GM18868 (cell line): ENCODE measurements around the gene ZNF516.

Source experiments
- ATAC-seq: cut with Tn5 transposase; IDR thresholded peaks from one replicate; pipeline ENCODE4 v1.9.1; 2021; ENCODE audit warnings: mild to moderate bottlenecking, moderate library complexity; ENCODE audit not compliant: unreplicated experiment

ZNF516 gene

DNA sequence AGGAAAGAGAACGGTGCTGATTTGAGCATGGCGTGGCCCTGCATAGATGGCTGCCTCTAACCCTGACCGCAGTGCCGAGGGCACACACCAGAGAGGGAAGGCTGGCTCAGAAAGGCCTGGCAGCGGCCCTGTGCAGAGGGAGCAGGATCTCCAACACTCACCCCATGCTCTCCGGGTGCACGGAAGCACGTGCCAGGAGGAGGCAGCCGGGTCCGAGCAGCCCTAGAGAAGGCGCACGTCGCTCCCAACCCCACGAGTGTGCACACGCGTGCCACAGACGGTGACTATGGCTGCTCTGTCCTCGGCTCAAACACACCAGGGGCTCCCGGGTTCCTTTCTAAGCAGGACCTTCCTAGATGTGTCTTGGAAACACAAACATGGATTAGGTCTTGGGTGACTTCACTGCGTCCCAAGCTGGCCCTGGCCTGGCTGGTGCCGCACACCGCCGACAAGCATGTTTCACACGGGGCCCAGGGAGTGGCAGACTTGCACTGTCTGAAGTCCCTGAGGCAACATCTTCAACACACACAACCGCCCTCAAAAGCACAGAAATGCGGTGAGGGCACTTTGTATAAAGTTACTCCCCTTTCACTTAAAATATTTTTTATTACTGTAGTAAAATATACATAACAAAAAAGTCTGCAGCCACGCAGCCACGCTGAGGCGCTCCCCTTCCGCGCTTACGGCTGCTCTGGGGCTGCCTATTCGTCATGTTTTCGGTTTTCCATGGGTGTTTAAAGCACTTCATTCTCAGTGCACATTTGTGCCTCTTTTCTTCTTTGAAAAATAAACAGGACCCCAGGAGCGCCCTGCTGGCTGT, 110.0 kb downstream of the ZNF516 start:
- ATAC-seq, result no peak

DNA sequence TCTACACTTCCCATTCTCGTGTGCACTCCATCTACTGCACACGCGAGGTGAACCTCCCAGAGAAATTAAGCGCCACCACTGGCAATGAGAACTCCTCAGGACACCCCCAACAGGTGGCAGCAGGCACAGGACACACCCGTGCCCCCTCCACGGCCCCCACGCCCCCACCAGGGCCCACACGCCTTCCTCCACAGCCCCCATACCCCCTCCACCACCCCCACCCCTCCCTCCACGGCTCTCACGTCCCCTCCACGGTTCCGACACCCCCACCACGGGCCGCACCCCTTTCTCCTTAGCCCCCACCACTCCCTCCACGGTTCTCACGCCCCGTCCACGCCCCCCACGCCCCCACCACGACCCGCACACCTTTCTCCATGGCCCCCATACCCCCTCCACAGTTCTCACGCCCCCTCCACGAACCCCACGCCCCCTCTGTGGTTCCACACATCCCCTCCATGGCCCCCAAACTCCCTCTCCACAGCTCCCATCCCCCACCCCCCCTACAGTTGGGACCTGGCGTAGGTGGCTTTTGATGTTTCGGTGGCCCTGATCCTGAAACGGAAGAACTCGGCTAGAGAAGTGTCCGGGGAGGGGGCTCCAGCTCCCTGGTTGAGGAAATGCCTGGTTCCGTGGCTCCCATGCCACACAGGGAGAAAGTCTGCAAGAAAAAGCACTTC, 110.8 kb downstream of the ZNF516 start:
- no peak for ATAC-seq

DNA sequence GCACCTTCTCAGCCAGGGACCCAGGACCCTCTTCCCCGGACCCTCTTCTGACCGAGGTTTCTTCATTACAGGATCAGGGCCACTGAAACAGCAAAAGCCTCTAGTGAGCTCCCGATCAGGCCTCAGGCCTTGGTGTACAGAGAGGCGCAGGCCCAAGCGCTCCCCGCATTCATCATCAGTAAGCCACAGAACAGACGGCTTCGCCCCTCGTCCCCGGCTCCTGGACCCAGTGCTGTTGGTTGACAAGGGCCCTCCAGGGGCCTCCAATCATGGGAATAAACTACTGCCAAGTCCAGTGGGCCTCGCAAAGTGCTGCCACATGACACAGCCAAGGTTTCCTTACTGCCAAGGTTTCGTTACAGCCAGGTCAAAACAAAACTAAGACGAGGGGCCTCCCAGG, 111.4 kb downstream of the ZNF516 start:
- ATAC-seq, result no peak

DNA sequence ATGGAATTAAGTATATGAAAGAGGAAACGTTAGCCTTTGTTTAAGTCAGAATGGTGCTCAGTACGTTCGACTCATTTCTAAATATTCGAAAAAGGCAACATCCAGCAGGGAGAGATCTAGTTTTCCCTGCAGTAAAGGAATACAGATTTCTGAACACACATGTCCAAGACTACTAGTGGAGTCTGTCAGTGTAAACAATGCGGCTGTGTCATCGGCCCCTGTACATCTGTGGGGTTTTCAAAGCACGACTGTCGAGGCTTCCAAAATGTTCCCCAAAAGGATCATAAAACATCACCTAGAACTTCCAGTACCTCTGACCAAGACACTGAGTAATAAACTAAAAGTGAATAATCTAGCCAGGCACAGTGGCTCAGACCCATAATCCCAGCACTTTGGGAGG, 112.8 kb downstream of the ZNF516 start:
- ATAC-seq, result no peak

DNA sequence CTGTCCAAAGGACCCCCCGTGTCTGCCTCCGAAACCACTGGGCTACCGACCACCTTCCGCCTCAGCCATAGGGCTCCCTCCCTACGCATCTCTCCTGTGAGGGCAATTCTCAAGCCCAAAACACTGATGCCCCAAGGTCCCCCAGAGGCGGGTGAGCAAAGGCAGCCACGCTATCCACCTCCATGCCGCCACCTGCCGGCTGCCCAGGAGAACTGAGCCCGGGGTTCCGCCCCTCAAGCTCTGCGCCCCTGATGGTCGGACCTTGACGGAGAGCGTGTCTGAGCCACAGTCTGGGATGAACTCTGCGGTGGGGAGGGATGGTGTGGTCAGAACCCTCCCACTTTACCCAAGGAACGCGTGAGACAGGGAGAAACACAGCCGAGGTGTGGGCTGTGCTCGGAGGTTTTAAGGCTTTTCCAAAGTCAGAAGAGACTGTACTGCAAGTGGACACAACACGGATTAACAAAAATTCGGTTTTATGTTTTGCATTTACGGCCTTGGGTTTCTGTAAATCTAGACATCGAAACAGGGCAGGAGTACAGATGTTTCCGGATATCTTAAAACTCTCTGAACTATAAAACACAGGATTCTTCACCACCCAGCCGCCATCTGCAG, 114.1 kb downstream of the ZNF516 start:
- ATAC-seq, result no peak

DNA sequence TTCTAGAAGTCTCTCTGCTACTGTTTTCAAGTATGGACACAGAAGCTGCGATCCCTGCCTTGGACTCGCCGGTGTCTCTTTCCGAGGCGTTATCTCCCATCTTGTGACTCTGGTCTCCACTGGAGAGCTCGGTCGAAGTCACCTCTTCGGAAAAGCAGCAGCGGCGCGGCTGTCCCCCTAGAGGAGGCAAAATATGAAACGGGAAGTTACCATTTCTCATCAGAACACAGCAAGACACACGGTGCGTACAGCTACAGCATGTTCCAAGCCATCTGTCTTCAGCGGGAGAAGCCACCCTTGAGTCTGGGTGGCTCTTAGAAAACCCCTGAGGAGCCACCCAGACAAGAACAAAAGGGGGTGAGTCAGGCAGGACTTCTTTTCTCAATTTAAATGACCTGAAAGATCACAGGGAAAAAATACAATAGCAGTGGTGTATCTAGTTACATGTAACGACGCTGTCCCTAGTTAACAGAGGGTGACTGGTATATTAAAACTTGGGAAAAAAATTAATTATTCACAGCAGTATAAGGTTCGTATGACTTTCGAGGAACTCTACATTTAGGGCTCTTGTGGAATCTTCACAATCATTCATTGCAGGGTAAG, 114.8 kb downstream of the ZNF516 start:
- ATAC-seq, result no peak

DNA sequence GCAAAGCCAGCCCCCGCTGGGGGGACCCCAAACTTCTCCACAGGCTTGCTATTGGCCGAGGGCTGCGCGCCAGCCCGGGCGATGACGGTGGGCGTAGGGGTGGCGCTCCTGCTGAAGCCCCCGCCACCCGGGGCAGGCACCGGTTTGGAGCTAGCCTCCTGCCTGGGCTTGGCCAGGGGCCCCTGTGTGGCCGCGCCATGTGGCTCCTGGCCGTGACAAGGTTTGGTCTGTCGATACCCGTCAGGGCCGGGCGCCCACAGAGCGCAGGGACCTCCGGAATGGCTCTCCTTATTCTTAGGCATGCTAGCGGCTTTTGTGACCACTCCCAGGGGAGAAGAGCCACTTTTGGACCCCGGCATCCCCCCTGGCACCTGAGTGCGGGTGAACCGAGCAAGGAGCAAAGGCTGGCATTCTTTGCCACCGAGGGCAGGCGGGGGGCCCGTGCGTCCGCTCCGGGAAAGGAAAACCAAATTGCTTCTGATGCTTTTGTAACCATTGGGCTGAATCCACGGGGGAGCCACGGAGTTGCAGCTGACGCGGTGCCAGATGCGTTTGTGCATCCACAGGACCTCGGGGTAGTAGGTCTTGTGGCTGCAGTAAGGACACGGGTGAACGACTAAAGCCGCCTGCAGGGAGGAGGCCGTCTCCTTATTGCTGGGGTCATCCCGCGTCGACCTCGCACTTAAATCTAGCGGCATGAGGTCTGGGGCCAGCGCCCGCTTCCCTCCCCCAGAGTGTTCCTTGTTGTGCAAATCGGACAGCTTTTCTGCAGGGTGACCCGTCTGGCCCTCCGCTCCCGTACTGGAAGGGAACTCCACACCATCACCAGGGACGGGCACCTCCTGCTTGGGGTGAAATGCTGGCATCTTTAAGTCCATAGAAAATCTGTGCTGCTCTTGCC, 115.6 kb downstream of the ZNF516 start:
- no peak for ATAC-seq

DNA sequence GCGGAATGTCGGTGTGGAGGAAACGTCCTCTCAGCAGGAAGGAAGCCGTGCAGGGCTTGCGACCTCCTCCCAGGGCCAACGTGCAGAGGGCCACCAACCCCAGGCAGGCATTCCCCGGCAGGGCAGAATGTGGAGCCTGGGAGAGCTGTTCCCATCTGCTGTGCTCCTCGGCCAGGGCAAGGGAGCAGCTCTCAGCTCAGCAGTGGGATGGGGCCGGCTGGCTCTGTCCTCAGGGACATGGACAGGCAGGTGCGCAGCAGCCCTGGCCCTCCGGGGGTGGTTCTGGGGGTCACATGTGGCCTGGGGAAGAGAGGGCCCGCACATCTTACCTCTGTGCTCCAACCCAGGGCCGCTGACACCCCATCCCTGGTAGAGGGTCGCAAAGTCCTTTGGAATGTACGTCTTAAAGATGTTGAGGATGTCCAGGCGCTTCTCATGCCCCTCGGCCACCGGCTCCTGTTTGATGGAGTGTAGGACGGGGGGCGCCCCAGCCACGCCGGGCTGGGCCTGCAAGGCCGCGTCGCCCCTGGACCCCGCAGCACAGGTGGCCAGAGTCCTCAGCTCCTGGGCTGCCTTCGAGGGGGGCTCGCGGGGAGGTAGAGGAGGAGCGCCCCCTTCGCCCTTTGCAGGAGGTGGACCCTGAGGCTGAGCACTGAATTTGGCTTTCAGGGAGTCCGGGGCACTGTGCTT, 116.4 kb downstream of the ZNF516 start:
- no peak for ATAC-seq

DNA sequence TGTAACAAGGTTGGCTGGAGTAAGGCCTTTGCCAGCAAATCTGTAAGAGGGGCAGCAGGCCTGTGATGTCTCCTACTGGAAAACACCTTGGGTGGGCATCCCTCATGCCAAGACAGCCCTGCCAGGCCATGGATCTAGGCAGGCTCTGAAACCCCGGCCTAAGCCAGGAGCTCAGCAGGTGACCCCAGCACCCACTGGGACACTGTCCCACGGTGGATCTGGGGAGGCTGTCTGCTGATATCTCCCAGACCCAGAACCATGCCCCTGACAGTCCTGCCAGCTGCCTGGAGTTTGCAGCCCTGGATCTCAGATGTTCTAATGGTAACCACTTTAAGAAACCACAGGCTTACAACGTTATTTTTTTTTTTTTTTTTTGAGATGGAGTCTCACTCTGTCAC, 117.7 kb downstream of the ZNF516 start:
- ATAC-seq, result no peak

DNA sequence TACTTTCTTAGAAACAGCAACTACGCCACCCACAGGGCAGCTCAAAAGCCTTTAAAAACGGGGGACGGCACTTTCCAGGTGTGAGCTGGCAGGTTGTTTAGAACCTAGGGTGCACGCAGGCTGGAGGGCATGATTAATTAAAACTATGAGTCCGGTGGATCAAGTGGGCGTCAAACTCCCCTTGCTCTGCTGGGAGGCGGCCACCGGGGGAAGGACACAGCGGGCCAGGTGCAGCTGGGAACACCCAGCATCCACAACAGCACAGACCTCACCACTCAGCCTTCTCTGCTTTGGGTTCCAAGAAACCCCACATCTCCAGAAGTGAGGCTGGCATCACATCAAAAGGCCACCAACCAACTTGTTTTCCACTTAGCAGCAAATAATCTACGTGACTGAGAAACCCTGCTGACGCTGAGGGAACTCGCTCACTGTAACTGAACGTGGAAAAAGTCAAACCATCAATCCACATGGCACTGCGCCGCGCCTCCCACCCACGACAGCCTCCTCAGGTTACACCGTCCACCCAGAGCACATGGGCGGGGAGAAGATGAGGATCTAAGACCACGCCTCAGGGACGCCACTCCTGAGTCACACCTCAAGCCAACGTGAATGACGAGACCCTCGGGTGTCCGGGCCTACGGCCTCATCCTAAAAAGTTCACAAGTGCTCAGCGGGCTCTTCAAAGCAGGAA, 118.2 kb downstream of the ZNF516 start:
- ATAC-seq, result no peak

DNA sequence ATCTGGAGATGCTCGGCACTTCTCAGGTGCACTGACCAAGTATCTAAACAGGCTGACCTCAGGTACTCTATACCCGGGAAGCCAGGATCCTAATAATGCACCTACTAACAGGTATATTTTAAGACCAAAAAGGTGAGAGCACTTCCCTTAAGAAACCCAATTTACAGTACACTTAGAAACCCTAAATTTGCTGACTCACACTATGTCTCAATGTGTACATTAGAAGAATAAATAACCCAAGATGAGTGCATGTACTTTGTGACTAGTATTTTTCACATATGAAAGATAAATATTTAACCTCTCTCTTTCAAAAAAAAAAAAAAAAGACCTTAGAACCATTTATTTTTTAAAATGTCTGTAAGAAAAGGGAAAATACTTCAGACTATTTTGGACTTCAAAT, 118.8 kb downstream of the ZNF516 start:
- no peak for ATAC-seq

DNA sequence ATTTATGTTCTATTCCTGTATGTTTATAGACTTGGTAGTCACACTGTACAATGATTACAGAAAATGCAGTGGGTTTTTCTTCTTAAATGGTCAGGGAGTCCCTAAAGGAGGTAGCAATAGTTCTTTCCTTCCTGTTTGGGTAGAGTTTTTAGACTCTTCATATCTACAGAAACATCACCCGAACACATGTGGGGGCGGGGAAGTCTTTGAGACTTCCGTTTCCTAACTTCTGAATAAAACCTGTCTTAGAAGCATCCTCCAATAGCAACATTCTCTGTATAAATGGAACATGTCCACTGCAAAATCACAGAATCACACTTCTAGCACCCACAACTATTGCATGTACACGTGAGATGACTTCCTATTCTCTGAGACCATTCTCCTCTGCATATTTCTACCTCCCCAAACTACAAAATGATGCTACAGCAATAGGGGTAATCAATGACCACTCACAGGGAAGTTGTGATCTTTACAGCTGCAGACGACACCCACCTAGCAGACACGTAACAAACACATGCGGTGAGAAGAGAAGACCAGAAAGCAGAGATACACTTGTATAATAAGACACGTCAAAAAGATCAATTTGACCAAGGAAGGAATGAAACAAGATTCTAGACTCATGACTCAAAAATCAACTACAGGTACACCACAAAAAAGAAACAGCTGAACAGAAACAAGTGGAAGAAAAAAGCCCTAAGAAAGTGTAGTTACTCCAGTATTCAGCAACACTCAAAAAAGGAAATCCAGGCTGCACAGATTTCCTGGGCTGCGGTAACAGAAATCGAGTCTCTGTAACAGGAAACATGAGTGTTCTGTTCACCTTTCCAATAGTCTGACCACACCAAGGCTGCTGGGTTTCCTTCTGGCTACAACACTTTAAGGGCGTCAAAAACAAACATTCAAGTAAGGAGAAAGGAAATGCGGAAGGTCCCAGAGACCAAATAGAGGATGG, 120.4 kb downstream of the ZNF516 start:
- ATAC-seq, result peak; percentile 88

DNA sequence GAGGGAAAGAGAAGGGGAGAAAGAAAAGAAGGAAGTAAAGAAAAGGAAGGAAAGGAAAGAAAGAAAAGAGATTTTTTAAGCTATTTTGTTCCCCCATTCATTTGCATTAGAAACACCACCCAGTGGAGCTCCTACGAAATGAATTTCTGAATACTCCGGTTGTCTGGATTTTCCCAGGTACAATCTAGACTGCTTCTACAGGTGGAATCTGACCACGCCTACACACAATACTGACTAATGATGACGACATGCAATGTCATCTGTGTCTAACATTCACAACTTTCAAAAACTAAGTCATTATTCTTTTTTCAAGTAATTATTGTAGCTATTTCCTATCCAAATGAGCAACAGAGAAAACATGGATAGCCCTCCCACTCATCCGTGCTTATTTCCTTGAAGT, 121.7 kb downstream of the ZNF516 start:
- no peak for ATAC-seq

DNA sequence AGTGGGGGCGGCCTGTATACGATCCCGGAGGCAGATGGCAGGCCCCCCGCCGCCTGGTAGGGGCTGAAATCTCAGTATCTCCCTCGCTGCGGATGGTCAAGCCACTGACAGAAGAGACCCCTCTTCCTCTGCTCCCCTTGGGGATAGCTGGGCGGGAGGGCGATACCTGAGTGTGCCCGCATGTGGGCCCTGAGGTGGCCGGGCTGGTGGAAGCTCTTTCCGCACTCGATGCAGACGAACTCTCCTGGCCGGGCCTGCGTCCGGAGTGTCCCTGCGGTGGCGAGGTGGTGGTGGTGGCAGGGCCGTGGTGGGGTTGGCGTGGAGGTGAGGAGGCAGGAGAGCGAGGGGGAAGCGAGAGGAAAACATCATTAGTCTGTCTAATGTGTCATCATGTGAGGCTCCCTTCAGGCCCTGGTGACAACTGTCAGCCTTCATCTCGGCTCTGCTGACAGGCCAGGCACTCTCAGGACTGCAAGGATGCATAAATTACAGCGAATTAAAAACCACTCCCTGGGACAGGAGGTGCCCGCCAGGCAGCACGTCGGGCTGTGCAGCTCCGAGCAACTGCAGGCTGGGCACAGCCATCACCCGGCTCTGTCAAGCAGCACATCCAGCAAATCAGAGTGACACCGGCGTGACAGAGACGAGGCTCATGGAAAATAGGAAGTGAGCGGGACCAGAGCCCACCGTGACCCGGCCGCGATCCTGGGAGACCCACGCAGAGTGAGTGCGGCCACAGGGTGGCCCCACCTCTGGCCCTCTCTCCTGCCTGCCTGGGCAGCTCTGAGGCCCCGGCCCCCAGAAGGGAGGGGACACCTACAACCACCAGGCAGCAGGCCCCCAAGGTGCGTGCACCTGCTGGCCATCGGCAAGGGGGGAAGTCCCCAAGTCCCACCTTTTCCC, 123.5 kb downstream of the ZNF516 start:
- no peak for ATAC-seq

DNA sequence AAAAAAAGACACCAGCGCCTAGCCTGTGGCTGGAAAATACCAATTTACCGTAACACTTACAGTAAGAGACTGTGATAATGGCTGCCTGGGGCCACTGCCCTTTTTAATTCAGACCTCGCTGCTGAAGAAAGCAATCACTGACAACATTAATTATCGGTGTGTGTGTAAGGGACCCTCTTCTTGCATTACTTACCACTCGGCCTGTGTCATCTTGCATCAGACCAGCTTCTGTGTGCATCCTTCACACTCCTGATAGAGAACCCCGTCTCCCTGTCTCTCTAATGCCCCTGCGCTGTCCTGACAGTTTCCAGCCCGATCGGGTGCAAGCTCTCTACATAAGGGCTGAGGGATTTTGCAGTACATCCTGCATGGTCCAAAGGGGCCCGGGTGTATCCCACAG, 124.4 kb downstream of the ZNF516 start:
- no peak for ATAC-seq

DNA sequence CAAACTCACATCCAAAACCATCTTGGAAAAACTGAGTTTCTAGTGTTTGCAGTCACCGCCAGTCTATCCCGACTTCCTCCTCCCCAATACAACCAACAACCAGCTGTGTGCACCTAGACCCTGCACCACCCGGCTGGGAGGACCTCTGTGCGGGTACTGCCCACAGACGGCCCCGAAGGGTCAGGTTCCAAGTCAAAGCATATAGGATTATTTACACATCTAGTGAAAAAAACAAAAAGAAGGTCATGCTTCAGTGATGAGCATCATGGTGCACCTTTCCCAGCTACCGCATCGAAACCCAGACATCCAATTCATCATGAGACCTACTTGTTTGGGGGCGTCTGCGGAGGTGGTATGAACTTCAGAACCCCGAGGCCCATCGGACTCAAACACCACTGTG, 124.8 kb downstream of the ZNF516 start:
- ATAC-seq, result no peak

DNA sequence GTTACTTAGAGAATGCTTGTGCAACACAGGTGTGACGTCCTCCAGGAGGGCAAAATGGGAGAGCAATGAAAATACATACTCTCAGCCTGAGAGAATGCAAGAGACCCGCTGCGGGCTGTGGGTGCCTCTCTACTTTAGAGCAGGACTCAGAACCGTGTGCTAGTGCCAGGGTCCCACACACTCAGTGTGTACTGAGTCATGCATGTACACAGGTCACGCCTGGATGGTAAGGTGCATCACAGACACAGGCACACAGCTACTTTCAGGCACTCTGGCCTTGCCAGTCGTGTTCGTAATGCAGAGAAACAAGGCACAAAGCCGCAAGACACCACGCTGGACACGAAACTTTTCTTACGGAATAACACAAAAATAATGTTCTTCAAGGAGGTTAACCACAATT, 125.3 kb downstream of the ZNF516 start:
- ATAC-seq, result no peak
